Epidermal melanocyte (primary cell): ENCODE data around the gene U2SURP.
"Not testable (repeated sequence)": the region's sequence is repeated elsewhere in the genome, so short reads cannot be mapped to it uniquely, and the experiment has no call there.

ENCODE experiments used
- DNase-seq: peaks from one replicate; pipeline ENCODE4 v3.0.0; 2011; ENCODE audit warnings: low spot score; ENCODE audit not compliant: insufficient read length

U2SURP gene

DNA sequence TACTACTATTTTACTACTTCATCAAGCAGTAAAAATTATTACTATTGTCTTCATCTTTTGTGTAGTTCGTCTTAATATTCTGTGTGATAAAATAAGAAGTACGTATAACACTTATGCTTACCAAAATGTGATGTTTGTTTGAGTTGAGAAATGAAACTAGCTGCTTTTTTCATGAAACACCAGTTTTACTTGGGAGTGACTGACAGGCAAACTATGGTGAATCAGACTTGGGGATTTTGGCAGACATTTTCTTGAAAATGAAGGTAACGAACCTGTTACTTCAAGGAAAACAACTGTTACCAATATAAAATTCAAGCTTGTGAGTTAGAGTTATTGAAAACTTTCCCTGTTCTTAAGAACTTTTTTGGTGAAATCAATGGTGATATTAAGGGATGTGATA, 10.3 kb downstream of the U2SURP start:
- DNase-seq, result no peak

DNA sequence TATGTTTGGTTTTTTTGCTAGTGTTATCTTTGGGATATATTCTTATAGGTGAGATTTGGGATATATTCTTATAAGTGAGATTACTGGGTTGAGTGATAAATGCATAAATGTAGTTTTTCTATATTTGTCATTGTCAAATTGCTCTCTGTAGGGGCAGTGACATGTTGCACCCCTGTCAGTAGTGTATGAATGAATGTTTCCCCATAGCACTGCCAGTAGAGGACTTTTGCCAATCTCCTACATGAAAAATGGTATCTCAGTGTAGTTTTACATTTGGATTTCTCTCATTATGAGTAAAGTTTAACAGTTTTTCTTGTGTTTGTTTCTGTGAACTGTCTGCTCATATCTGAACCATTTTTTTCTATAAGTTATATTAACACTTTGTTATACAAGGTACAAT, 13.6 kb downstream of the U2SURP start:
- no peak for DNase-seq

DNA sequence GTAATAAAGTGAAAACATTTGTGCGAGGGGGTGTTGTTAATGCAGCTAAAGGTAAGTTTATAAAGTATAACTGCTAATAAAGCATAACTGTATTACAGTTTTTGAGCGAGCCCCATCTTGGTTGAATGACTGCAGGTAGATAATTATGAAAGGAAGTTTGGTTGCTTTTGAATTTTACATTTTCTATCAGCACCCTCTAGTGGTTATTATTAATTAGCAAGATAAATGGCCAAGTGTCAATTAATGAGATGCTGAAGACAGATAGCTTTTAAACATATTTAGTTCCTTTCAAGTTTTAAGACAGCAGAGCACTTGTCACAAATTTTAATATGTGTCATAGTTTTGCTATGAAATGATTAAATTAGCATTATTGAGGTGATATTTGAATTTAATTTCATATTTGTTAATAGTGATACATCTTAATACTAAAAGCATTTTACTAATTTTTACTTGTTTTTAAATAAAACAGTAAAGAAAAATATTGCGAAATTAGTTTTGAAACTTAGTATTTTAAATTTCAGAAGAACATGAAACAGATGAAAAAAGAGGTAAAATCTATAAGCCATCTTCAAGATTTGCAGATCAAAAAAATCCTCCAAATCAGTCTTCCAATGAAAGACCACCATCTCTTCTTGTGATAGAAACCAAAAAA, 15.1 kb downstream of the U2SURP start:
- no peak for DNase-seq

DNA sequence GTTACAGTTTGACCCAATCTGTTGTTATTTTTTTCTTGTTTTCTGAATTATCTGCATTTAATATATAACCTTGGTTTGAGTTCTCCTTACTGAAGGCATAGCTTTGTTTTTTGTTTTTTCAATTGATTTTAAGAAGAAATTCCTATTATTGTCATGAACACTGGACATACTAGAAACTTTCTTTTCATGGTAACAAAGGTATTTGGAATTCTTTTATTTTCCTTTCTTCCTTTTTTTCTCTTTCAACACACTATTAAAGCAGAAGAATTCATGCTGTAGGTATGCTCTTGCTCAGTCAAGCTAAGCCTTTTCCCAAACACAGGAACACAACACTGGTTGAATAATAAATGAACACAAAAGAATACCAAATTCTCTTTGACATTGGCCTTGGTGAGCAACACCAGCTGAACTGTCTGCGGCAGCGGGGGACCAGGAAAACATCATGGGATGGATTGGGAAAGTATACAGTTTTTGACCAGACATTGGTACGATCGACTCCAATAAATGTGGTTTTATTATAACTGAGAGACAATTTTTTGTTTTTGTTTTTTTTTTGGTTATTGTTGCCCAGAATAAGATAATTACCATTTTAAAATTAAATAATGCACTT, 23.1 kb downstream of the U2SURP start:
- no peak for DNase-seq

DNA sequence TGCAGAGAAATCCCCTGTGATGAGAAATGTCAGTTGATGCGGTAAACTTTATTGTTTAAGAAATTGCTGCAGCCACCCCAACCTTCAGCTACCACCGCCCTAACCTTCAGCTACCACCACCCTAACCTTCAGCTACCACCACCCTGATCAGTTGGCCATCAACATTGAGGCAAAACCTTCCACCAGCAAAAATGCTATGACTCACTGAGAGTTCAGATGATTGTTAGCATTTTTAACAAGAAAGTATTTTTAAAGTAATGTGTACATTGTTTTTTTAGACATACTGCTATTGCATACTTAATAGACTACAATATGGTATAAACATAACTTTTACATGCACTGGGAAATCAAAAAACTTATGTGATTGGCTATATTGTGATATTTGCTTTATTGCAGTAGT, 30.0 kb downstream of the U2SURP start:
- DNase-seq, result no peak

DNA sequence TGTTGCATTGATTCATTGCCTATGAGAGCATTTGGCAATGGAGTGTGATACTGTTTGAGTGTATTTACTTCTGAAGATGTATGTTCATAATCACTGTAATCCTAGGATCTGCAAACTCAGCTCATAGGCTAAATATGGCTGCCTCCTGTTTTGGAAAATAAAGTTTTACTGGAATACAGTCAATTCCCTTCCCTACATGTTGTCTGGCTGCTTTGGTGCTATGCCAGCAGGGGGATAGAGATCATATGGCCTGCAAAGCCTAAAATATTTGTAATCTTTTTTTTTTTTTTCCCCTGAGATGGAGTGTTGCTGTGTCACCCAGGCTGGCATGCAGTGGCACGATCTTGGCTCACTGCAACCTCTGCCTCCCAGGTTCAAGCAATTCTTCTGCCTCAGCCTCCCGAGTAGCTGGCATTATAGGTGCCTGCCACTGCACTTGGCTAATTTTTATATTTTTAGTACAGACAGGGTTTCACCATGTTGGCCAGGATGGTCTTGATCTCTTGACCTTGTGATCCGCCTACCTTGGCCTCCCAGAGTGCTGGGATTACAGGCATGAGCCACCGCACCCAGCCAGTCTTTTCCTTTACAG, 30.5 kb downstream of the U2SURP start:
- not testable (repeated sequence) for DNase-seq

DNA sequence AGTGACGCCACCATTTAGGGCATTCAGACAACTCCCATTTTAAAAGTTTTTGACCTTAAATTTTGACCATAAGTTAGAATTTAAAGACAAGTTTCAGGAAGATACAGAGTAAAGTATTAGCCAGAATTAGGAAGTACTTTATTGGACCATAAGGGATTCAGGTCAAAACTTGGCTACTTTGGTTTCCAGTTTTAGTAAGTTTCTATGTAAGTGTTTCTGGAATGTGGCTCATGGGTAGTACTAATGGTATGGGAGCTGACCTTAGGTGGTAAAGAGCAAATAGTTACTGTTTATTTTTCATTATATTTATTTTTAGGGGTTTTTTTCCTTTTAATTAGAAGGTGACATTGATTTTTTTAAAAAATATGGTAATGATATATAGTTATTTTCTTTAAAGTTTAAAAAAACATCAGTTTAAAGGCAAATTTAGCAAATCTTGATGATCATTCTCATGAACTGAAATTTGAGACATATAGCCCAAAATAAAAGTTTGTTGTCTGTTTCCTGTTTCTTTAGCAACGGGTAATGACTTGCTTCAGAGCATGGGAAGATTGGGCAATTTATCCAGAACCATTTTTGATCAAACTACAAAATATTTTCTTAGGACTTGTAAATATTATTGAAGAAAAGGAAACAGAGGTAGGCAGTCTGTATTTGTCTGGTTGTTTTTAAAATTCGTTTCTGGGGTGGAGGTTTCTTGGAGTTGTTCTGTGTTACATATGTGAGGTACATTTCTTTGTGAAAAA, 34.3 kb downstream of the U2SURP start:
- DNase-seq, result no peak

DNA sequence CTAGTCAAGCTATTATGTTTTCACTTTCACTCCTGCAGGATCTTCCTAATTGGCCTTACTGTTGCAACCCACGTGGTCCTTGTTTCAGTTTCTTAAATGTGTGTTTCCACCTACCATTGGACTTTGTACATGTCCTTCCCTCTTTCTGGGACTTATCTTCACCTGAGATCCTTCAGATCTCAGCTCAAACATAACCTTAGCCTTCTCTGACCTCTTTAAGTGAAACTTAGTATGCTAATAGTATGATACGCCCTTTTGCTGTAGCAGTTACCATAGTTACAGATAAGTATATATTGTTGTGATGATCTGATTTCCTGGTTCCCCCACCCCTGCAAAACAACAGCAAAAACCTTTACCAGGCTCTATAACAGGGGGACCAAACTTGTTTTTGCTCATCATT, 35.2 kb downstream of the U2SURP start:
- DNase-seq, result no peak

DNA sequence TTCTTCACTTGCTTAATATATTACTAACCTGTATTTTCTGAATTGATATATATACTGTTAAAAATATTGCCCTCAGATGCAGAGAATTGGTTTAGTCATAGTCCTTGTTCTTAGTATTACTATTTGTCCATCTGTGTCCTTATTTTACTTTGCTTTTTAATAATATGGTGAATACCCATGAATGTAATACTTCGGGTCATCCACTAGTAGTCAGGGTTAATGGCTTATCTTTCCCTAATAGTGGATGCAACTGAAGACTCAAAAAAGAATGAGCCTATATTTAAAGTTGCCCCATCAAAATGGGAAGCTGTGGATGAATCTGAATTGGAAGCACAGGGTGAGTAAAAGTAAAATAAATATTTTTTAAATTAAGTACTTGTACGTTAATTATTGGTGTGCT, 36.5 kb downstream of the U2SURP start:
- DNase-seq, result no peak

DNA sequence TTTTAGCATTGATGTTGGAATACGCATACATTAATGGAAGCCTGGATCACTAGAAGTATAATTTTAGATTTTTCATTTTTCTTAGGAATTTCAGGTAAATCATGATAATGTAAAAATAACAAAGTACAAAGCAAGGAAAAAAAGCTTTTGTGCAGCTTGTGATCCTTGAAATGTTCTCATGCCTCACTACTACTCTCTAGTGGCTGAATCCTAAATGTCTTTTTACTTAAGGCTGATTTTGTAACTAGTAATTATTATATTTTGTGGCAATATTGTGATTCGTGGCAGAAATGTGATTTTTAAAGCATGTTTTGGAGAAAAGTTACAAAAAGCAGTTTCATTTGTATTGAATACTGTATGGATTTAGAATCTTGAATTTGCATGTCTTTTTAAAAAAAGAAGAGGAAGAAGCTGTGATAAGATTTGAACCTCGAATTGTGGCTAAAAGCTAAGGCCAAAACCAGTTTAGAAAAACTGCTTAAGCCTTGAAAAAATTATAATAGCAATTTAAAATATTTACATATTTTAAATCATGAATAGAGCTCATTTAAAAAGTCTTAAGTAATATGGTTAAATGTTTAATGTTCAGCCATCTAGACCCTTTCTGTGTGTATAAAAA, 39.0 kb downstream of the U2SURP start:
- DNase-seq, result no peak

DNA sequence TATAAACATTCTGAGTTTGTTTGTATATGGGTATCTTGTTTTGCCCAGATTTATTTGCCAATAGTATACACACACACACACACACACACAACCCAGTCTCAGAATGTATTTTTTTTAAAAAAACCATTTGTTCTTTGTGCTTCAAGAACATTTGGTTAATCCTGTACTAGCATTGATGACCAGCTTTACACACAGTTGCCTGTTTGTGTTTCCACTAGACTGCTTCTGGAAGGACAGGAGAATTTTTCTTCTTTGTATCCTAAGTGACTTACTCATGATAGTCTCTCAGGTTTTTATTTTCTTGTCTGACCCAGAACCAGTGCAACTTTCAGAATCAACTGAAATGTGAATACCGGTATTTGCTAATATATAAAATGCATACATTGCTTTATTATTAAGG, 40.5 kb downstream of the U2SURP start:
- no peak for DNase-seq

DNA sequence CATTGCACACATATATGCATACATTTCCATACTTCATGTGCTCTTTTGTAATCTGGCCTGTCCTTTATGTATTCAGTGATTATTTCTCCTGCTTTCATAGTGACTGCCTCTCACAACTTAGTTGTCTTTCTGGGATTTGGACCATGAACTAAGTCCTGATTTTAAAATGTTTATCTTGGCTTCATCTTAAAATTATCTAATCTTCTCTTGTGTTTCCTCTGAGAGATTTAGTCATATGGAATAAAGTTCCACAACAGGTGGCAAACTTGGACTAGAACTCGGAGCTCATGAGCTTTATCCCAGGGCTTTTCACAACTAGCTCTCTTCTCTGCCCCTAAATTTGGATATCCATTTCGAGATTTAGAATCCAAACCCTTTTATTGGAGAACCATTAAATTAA, 44.3 kb downstream of the U2SURP start:
- DNase-seq, result no peak

DNA sequence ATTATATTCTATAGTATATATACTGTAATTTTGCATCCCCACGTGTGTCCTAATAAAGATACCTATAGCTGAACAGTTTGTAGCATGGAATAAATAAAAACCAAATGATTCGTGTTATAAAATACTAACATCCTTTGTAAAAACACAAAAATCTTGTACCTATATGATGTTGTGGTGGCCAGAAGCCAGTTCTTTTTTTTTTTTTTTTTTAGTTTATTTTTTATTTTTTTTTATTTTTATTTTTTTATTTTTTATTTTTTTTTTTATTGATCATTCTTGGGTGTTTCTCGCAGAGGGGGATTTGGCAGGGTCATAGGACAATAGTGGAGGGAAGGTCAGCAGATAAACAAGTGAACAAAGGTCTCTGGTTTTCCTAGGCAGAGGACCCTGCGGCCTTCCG, 44.7 kb downstream of the U2SURP start:
- DNase-seq, result not testable (repeated sequence)

DNA sequence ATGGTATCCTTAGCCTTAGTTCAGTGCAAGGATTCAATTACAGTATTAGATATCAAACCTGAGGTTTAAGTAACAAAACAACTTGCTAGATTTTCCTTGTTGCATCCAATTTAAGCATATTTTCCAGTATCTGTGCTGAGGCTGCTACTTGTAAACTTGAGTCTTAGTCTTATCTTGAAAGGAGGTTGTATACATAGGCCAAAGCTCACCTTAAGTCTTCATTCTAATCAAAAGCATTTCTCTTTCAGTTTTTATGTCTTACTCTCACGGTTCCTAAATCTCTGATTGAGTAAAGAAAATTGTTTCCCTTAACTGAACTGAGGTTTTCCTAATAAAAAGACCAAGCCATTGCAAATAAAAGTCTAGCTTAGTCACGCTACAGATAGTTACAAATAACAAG, 52.6 kb downstream of the U2SURP start:
- DNase-seq, result no peak

DNA sequence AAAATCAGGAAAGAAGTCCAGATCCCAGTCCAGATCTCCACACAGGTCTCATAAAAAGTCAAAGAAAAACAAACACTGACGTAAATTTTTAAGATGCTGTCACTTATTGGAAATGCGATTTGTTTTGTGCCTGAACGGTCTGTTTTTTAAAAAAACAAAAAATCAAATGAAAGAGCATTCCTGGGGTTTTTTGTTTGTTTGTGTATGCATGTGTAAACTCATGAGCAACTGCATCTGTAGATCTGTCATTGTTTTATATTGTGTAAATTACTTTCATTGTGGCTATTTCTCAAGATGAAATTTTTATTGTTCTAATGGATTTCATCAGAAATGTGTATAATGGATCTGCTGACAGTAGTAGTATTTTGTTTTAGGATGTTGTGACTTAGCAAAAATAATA, 55.0 kb downstream of the U2SURP start:
- no peak for DNase-seq

DNA sequence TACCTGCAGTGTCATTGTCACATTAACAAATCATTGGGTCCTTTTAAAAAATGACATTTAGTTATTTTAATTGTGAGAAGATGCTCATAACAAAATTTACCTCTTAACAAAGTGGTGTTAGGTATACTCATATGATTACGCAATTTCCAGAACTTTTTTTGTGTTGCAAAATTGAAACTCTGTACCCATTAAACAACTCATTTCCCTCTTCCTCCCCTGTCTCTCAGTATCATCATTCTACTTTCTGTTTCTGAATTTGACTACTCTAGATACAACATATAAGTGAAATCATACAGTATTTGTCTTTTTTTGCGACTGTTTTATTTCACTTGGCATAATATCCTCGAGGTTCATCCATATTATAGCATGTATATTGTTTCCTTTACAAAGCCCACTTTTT, 59.5 kb downstream of the U2SURP start:
- no peak for DNase-seq

DNA sequence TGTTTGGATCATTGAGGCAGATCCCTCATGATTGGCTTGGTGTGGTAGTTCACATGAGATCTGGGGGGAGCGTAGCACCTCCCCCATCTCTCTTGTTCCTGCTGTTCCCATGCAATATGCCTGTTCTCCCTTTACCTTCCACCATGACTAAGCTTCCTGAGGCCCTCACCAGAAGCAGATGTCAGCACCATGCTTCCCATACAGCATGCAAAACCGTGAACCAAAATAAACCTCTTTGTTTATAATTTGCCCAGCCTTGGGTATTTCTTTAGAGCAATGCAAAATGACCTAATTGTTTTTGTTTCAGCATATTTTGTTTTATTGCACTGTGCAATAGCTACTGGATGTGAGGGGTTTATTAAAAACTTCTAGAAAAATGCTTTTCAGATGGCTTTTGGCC, 61.6 kb downstream of the U2SURP start:
- DNase-seq, result no peak

DNA sequence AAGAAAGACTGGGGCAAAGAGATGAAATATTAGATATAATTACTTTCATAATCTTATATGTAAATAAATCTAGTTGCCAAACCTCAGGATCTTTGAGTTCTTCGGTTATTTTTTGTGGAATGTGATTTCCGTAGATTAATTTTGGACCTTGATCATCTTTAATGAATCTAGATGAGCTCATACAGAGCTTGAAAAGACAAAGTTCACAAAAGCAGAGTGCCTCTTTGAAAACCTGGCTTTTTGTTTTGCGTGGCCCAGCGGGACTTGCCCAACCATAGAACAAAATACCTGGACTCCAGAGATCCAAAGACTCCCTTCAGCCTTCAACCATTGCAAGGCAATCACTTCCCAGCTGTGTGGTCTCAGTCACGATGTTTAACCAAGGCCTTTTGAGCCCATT, 63.4 kb downstream of the U2SURP start:
- DNase-seq, result no peak

DNA sequence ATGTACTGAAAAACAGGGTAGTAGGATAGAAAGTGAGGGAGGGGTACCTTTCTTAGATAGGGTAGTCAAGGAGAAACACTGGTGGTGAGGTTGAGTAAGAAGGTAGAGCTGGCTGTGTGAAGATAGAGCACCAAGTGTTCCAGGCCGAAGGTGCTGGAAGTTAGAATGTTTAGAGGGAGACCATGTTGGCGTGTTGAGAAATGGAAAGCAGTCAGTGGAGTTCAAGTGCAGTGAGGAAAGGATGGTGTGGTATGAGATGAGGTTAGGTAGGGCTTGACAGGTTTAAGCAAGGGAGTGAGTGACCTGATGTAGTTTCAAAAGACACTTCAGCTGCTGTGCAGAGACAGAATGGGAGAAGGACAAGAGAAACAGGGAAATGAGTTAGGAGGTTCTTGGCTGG, 64.0 kb downstream of the U2SURP start:
- no peak for DNase-seq

DNA sequence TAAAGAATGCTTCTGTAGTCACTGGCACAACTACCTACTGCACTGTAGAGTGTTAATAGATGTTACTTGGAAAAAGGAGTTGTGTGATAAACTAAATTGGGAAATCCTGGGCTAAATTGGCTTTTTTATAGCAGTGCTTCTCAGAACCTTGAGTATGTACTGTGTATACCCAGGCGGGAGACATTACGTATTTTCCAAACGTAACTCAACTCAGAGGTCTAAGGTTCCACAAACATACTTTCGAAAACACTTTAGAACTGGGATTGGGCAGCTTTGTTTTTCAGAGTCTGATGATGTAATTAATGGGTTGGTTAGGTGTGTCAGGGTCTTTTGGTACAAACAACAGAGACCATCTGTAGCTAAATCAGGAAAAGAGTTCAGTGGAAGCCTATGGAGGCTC, 64.7 kb downstream of the U2SURP start:
- no peak for DNase-seq

DNA sequence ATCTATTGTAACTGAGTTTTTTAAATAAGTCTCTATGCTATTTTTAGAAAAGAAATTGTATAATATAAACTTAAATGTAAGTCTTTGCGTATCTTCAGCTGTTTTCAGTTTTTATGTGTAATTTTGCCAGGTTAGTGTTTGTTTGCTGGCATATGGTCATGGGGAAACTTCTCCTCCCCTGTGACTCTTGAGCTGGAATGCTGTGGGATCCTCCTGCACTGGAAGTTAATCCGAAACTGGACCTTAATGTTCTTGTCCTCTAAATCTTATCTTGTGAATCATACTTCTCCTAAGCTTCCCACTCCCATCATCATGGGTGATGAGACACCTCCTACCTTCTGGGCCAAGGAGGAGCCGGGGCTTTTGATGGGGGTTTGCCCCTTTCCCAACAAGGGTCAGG, 65.8 kb downstream of the U2SURP start:
- no peak for DNase-seq

DNA sequence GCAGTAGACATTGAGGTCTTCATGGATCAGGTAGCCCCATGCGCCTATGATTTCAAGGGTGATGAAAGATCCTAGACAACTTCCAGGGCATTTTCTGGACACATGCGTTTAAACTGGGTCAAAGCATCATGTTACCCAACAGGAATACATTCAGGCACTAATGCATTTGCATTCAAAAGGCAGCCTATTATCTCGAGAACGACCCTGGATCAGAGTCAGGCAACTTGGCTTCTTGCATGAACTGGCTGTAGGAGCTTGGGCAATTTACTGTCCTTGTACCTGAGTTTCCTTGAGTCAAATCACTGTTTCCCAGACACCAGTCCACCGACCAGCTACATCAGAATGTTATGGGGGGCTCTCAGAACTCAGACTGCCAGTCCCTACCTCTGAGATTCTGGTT, 66.7 kb downstream of the U2SURP start:
- no peak for DNase-seq
